Endothelial cell of umbilical vein (primary cell): Measurements from ENCODE around the gene ADARB1. TPM values are rescaled to one million over a fixed set of nuclear protein-coding genes. Genes with fewer than 3 reads are reported as not detected.

Source experiments
- BruUV-seq: library from RNA; stranded (reverse); fragments of 400-500 nt; replicated peaks from 2 replicates; lab custom pipeline; 2021; lab: Mats Ljungman, UMichigan
- CTCF ChIA-PET: fragments of 300-600, 350-600 bp; sonication (Branson Sonifier 250); formaldehyde crosslinking; loops from one replicate; lab custom pipeline; 2021; ENCODE audit warnings: antibody characterized with exemption, inconsistent platforms; lab: Charles Lee
- POLR2A ChIA-PET: fragments of 300-600, 350-600 bp; sonication (Branson Sonifier 250); formaldehyde crosslinking; loops from one replicate; lab custom pipeline; 2021; ENCODE audit warnings: antibody characterized with exemption, inconsistent platforms; lab: Charles Lee
- DNase-seq: peaks from one replicate; pipeline ENCODE4 v3.0.0-alpha.2; 2011; ENCODE audit warnings: low read depth, low spot score
- FAIRE-seq: peaks from 2 replicates; lab custom pipeline; 2011; peaks lifted over from hg19 to GRCh38; lab: Jason Lieb, UNC
- H2AFZ ChIP-seq: 2 replicates; pipeline ENCODE4 v1.6.0; 2012; ENCODE audit warnings: low read depth, low read length, control low read depth, inconsistent platforms
- H3K27ac ChIP-seq: 2 replicates; pipeline ENCODE4 v1.5.1; 2011; ENCODE audit warnings: low read depth, mild to moderate bottlenecking, control low read depth, low read length, moderate library complexity; ENCODE audit not compliant: insufficient read depth
- H3K27me3 ChIP-seq, 2 experiments: 2 replicates each; pipeline versions ENCODE4 v1.6.0 to v1.6.1; 2011; ENCODE audit warnings: low read length in 2 of 2, mixed read lengths in 1 of 2; ENCODE audit not compliant: control insufficient read depth in 2 of 2, insufficient read depth in 2 of 2
- H3K36me3 ChIP-seq, 2 experiments: 2 replicates in 1 of 2; 3 replicates in 1 of 2; pipeline ENCODE4 v1.5.1; 2011; ENCODE audit warnings: low read length in 2 of 2, mild to moderate bottlenecking in 1 of 2, moderate library complexity in 1 of 2; ENCODE audit not compliant: control insufficient read depth in 2 of 2, insufficient read depth in 2 of 2; ENCODE audit errors: extremely low read depth in 1 of 2
- H3K4me1 ChIP-seq: 3 replicates; pipeline ENCODE4 v1.5.1; 2011; ENCODE audit warnings: mild to moderate bottlenecking, low read length; ENCODE audit not compliant: control insufficient read depth, insufficient read depth; ENCODE audit errors: extremely low read depth
- H3K4me2 ChIP-seq: 2 replicates; pipeline ENCODE4 v1.6.1; 2011; ENCODE audit warnings: low read length, control low read depth, mixed read lengths; ENCODE audit not compliant: insufficient read depth
- H3K4me3 ChIP-seq, 3 experiments: fragments of 200-600 bp in 1 of 3; sonication (generic), shearing (Covaris generic) in 1 of 3; replicated peaks in 1 of 3; 2 replicates each; pipeline ENCODE4 v1.5.1; 2011 to 2016; ENCODE audit warnings: control low read depth in 3 of 3, low read length in 3 of 3, mild to moderate bottlenecking in 2 of 3, inconsistent platforms in 1 of 3, low read depth in 1 of 3, moderate library complexity in 1 of 3; ENCODE audit not compliant: insufficient read depth in 1 of 3
- H3K79me2 ChIP-seq: 2 replicates; pipeline ENCODE4 v1.6.0; 2012; ENCODE audit warnings: low read length, inconsistent platforms; ENCODE audit not compliant: control insufficient read depth, insufficient read depth
- H3K9ac ChIP-seq: replicated peaks from 2 replicates; pipeline ENCODE3; 2011; ENCODE audit warnings: low read length, control low read depth; ENCODE audit not compliant: insufficient read depth; ENCODE audit errors: extremely low read depth
- H3K9me1 ChIP-seq: replicated peaks from 3 replicates; pipeline ENCODE4 v1.6.0; 2011; ENCODE audit warnings: mild to moderate bottlenecking, low read length; ENCODE audit not compliant: control insufficient read depth, insufficient read depth; ENCODE audit errors: extremely low read depth
- H3K9me3 ChIP-seq: replicated peaks from 2 replicates; pipeline ENCODE4 v1.5.1; 2012; ENCODE audit warnings: low read length, inconsistent platforms; ENCODE audit not compliant: control insufficient read depth, insufficient read depth
- H4K20me1 ChIP-seq: replicated peaks from 2 replicates; pipeline ENCODE3; 2011; ENCODE audit warnings: mild to moderate bottlenecking, low read length; ENCODE audit not compliant: control insufficient read depth, insufficient read depth; ENCODE audit errors: extremely low read depth
- EZH2 ChIP-seq: IDR thresholded peaks from 2 replicates; pipeline ENCODE4 v1.6.1; 2012; ENCODE audit warnings: borderline replicate concordance, low read depth, mild to moderate bottlenecking, moderate library complexity, low read length, inconsistent platforms; ENCODE audit not compliant: severe bottlenecking
- FOS ChIP-seq: IDR thresholded peaks from 2 replicates; pipeline ENCODE4 v1.6.1; 2011; ENCODE audit warnings: mild to moderate bottlenecking, low read length, moderate library complexity, borderline replicate concordance; ENCODE audit not compliant: insufficient read depth
- GATA2 ChIP-seq: IDR thresholded peaks from 2 replicates; pipeline ENCODE4 v1.7.0; 2011; ENCODE audit warnings: low read depth, mild to moderate bottlenecking, moderate library complexity, mixed read lengths, low read length; ENCODE audit not compliant: insufficient read length, insufficient read depth
- JUN ChIP-seq: IDR thresholded peaks from 2 replicates; pipeline ENCODE4 v1.6.1; 2011; ENCODE audit warnings: borderline replicate concordance, low read depth; ENCODE audit not compliant: insufficient read length, insufficient read depth
- MYC ChIP-seq: IDR thresholded peaks from one replicate; pipeline ENCODE4 v1.6.1; 2011; ENCODE audit warnings: mild to moderate bottlenecking, low read depth, low read length
- POLR2A ChIP-seq: IDR thresholded peaks from 2 replicates; pipeline ENCODE4 v1.6.1; 2012; ENCODE audit warnings: low read depth, mild to moderate bottlenecking, control low read depth, low read length
- POLR2AphosphoS5 ChIP-seq: IDR thresholded peaks from 2 replicates; pipeline ENCODE4 v1.6.1; 2012; ENCODE audit warnings: low read depth, mild to moderate bottlenecking, control low read depth, low read length, moderate library complexity; ENCODE audit not compliant: insufficient read depth
- dilution Hi-C: fragments of 300-500 bp; cut with MboI; formaldehyde crosslinking; loops from one replicate; pipeline ENCODE4 v1.15.0; 2019; ENCODE audit warnings: low sequenced_read_pairs; ENCODE audit not compliant: extremely low pct_ligation_motif_present
- intact Hi-C: fragments of 100-400 bp; cut with micrococcal nuclease; formaldehyde crosslinking; loops from one replicate; pipeline ENCODE4 v1.10.0; 2022
- polyA plus RNA-seq, 4 experiments: library from polyadenylated mRNA; depleted of rRNA in 3 of 4; stranded (reverse) in 3 of 4; unstranded in 1 of 4; fragments of >200 nt; gene quantifications; 2 replicates each; pipeline versions ENCODE4 v1.2.1 to v1.2.3, GENCODE V29; 2011 to 2012; ENCODE audit warnings: missing spikeins in 1 of 4
- total RNA-seq: library from RNA; stranded (reverse); gene quantifications from 2 replicates; pipeline ENCODE4 v1.2.3, GENCODE V29; 2021
- TF ChIP-seq, protein P1 (sequence below): IDR thresholded peaks from 2 replicates; pipeline ENCODE4 v1.6.1; 2011; ENCODE audit not compliant: insufficient read depth, insufficient read length
- TF ChIP-seq, protein P2 (sequence below), 2 donors: IDR thresholded peaks; 1 replicate in 1 of 2; 2 replicates in 1 of 2; pipeline ENCODE4 v1.5.1; 2011; ENCODE audit warnings: low read length in 2 of 2, mild to moderate bottlenecking in 2 of 2, moderate library complexity in 2 of 2, control low read depth in 1 of 2, inconsistent platforms in 1 of 2, low read depth in 1 of 2; ENCODE audit not compliant: insufficient read depth in 1 of 2; ENCODE audit errors: extremely low read depth in 1 of 2

Gene ADARB1
- total and polyA plus RNA-seq, 2 donors (not counting 3 experiments of a cell fraction or from before 2014, with no cell fraction given) = 32.5 to 54.3 TPM

DNA sequence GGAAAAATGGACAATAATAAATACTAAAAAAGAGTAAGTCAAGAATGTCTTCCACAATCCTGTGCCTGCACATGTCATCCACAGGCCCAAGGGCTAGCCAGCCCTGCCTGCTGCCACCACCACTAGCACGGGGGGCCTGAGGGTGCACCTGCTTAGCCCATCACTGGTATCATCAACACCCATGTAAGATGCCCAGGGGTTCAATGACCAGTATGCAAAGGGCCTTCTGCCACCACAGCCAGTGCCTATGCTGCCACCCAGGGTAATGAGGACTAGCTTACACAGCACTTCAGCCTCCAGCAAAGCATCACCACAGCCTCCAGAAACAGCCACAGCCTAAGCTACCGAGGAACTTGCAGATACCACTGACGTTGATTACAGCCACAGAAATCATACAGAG, 167.0 kb downstream of the ADARB1 start:
- no peaks in the 10 kb centered on the region for H3K9me3 ChIP-seq
- H2AFZ ChIP-seq = no peak overlapping the region
- no peak overlapping the region for H3K4me2 ChIP-seq
- H3K9me1 ChIP-seq = no peaks in the 10 kb centered on the region
- no peak overlapping the region for H3K4me3 ChIP-seq
- CTCF ChIA-PET = interaction anchor here (1.3 to 1.4 kb wide), 2 partner anchors 21 to 101 kb away, joined by 4 to 5 read pairs; no protein-coding TSS in a partner anchor
- no peak overlapping the region for H3K27ac ChIP-seq
- no peak for FAIRE-seq
- POLR2A ChIA-PET = no interaction called here
- TF ChIP-seq FOS = no peak
- no peak for TF ChIP-seq JUN
- TF ChIP-seq, protein P1, sequence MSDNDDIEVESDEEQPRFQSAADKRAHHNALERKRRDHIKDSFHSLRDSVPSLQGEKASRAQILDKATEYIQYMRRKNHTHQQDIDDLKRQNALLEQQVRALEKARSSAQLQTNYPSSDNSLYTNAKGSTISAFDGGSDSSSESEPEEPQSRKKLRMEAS = no peak
- TF ChIP-seq, protein P2, sequence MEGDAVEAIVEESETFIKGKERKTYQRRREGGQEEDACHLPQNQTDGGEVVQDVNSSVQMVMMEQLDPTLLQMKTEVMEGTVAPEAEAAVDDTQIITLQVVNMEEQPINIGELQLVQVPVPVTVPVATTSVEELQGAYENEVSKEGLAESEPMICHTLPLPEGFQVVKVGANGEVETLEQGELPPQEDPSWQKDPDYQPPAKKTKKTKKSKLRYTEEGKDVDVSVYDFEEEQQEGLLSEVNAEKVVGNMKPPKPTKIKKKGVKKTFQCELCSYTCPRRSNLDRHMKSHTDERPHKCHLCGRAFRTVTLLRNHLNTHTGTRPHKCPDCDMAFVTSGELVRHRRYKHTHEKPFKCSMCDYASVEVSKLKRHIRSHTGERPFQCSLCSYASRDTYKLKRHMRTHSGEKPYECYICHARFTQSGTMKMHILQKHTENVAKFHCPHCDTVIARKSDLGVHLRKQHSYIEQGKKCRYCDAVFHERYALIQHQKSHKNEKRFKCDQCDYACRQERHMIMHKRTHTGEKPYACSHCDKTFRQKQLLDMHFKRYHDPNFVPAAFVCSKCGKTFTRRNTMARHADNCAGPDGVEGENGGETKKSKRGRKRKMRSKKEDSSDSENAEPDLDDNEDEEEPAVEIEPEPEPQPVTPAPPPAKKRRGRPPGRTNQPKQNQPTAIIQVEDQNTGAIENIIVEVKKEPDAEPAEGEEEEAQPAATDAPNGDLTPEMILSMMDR (IDR thresholded peaks at IDR 0.05; ENCODE audit: extremely low read depth in 1 of 2, insufficient read depth in 1 of 2, low read depth in 1 of 2, low read length in 2 of 2) = no peak
- no peak for TF ChIP-seq MYC
- TF ChIP-seq POLR2A = no peak
- no peak for TF ChIP-seq POLR2AphosphoS5
- TF ChIP-seq EZH2 = no peak
- no peak for TF ChIP-seq GATA2
- H3K27me3 ChIP-seq = peaks cover 4 to 16% of the 10 kb centered on the region in 2 experiments
- dilution Hi-C loops = no loop called here
- no peaks in the 10 kb centered on the region for H3K79me2 ChIP-seq
- no peak for DNase-seq
- H4K20me1 ChIP-seq = no peaks in the 10 kb centered on the region
- no TSS peak for BruUV-seq
- no peaks in the 10 kb centered on the region for H3K4me1 ChIP-seq
- H3K9ac ChIP-seq = no peak overlapping the region
- H3K36me3 ChIP-seq = no peaks in the 10 kb centered on the region
- intact Hi-C loops = no loop called here
